ENCODE results near the gene TMEM217.

The TMEM217 gene

GRCh38 chr6:37218511-37218910, 39.4 kb downstream of the TMEM217 start:
- Histone ChIP-seq H3K27ac (ENCODE audit: low read depth, low read length, poor library complexity, severe bottlenecking) (no peak overlapping the region), H3K4me1 (ENCODE audit: insufficient read depth, low read length, severe bottlenecking) (peaks cover 16% of the 10 kb centered on the region), H3K9me3 (ENCODE audit: low read length) (no peaks in the 10 kb centered on the region), H3K9me2 (ENCODE audit: low read depth, low read length) (no peaks in the 10 kb centered on the region), H3K79me2 (ENCODE audit: insufficient read depth, low read length) (no peaks in the 10 kb centered on the region), H4K20me1 (ENCODE audit: insufficient read depth, low read length) (no peaks in the 10 kb centered on the region), H3K4me3 (ENCODE audit: low read depth, low read length, poor library complexity, severe bottlenecking) (no peak overlapping the region), H3K27me3 (ENCODE audit: insufficient read depth, low read length) (no peaks in the 10 kb centered on the region), H3K4me2 (ENCODE audit: low read length) (no peak overlapping the region), H3F3A (ENCODE audit: insufficient read depth, low read length) (no peaks in the 10 kb centered on the region), H2AFZ (ENCODE audit: low read length) (no peak overlapping the region), H3K36me3 (ENCODE audit: insufficient read depth, low read length) (no peaks in the 10 kb centered on the region), H3K9ac (ENCODE audit: low read length) (no peak overlapping the region)
- TF ChIP-seq CTCF (IDR thresholded peaks at IDR 0.05; ENCODE audit: low read length) = no peak

DNA sequence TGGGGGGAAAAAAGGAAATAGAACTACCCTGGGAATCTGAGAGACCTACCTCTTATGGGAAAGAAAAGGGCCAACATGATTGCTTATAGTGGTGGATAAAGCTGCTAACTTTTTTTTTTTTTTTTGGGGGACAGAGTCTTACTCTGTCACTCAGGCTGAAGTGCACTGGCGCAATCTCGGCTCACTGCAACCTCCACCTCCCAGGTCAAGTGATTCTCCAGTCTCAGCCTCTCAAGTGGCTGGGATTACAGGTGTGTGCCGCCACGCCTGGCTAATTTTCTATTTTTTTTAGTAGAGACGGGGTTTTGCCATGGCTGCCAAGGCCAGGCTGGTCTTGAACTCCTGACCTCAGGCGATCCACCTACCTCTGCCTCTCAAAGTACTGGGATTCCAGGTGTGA, 39.9 kb downstream of the TMEM217 start:
- H3F3A ChIP-seq (ENCODE audit: insufficient read depth, low read length) = no peaks in the 10 kb centered on the region
- H3K27me3 ChIP-seq (ENCODE audit: insufficient read depth, low read length) = no peaks in the 10 kb centered on the region
- no peaks in the 10 kb centered on the region for H3K9me2 ChIP-seq (ENCODE audit: low read depth, low read length)
- H3K9ac ChIP-seq (ENCODE audit: low read length) = no peak overlapping the region
- H4K20me1 ChIP-seq (ENCODE audit: insufficient read depth, low read length) = no peaks in the 10 kb centered on the region
- no peak overlapping the region for H3K27ac ChIP-seq (ENCODE audit: low read depth, low read length, poor library complexity, severe bottlenecking)
- no peak for TF ChIP-seq CTCF (IDR thresholded peaks at IDR 0.05; ENCODE audit: low read length)
- TF ChIP-seq EZH2 (IDR thresholded peaks at IDR 0.05; ENCODE audit: borderline replicate concordance, low read length) = no peak
- peaks cover 14% of the 10 kb centered on the region for H3K4me1 ChIP-seq (ENCODE audit: insufficient read depth, low read length, severe bottlenecking)
- H3K9me3 ChIP-seq (ENCODE audit: low read length) = no peaks in the 10 kb centered on the region
- no peaks in the 10 kb centered on the region for H3K36me3 ChIP-seq (ENCODE audit: insufficient read depth, low read length)
- H3K79me2 ChIP-seq (ENCODE audit: insufficient read depth, low read length) = no peaks in the 10 kb centered on the region
- H3K4me2 ChIP-seq (ENCODE audit: low read length) = no peak overlapping the region
- H2AFZ ChIP-seq (ENCODE audit: low read length) = no peak overlapping the region
- H3K4me3 ChIP-seq (ENCODE audit: low read depth, low read length, poor library complexity, severe bottlenecking) = no peak overlapping the region

- H3K4me2 ChIP-seq (ENCODE audit: low read length) = no peak overlapping the region
- H3K79me2 ChIP-seq (ENCODE audit: insufficient read depth, low read length) = no peaks in the 10 kb centered on the region
- no peaks in the 10 kb centered on the region for H3F3A ChIP-seq (ENCODE audit: insufficient read depth, low read length)
- no peaks in the 10 kb centered on the region for H4K20me1 ChIP-seq (ENCODE audit: insufficient read depth, low read length)
- no peak overlapping the region for H2AFZ ChIP-seq (ENCODE audit: low read length)
- H3K27ac ChIP-seq (ENCODE audit: low read depth, low read length, poor library complexity, severe bottlenecking) = no peak overlapping the region
- no peak overlapping the region for H3K4me3 ChIP-seq (ENCODE audit: low read depth, low read length, poor library complexity, severe bottlenecking)
- H3K27me3 ChIP-seq (ENCODE audit: insufficient read depth, low read length) = no peaks in the 10 kb centered on the region
- TF ChIP-seq EZH2 (IDR thresholded peaks at IDR 0.05; ENCODE audit: borderline replicate concordance, low read length) = no peak
- TF ChIP-seq CTCF (IDR thresholded peaks at IDR 0.05; ENCODE audit: low read length) = no peak
- H3K9me3 ChIP-seq (ENCODE audit: low read length) = no peaks in the 10 kb centered on the region
- no peak overlapping the region for H3K9ac ChIP-seq (ENCODE audit: low read length)
- no peaks in the 10 kb centered on the region for H3K36me3 ChIP-seq (ENCODE audit: insufficient read depth, low read length)
- H3K9me2 ChIP-seq (ENCODE audit: low read depth, low read length) = no peaks in the 10 kb centered on the region
- H3K4me1 ChIP-seq (ENCODE audit: insufficient read depth, low read length, severe bottlenecking) = no peaks in the 10 kb centered on the region
These were observed 45.7 kb downstream of the TMEM217 start for GRCh38 chr6:37212268-37212667.

Measured in OCI-LY1 (cell line).